Smooth muscle cell (in vitro differentiated cells): ENCODE measurements around the gene ZNF326. TPM values are rescaled to one million over a fixed set of nuclear protein-coding genes. Genes with fewer than 3 reads are reported as not detected.

Experiments used
- DNase-seq: peaks from one replicate; lab custom pipeline; 2025; ENCODE audit not compliant: unreplicated experiment; lab: John Stamatoyannopoulos, UW
- H2AFZ ChIP-seq: fragments of 200-600 bp; sonication (generic); 2 replicates; pipeline ENCODE4 v1.6.0; 2016; ENCODE audit warnings: antibody characterized with exemption, low read depth, mild to moderate bottlenecking
- H3F3A ChIP-seq: fragments of 200-600 bp; sonication (generic); 2 replicates; pipeline ENCODE4 v1.6.0; 2017; ENCODE audit warnings: antibody characterized with exemption, low read depth
- H3K27ac ChIP-seq: fragments of 200-600 bp; sonication (generic); 2 replicates; pipeline ENCODE4 v1.5.1; 2016; ENCODE audit warnings: low read depth, mild to moderate bottlenecking
- H3K27me3 ChIP-seq: fragments of 200-600 bp; sonication (generic); 2 replicates; pipeline ENCODE4 v1.6.1; 2016; ENCODE audit warnings: low read depth, mild to moderate bottlenecking
- H3K36me3 ChIP-seq: fragments of 200-600 bp; sonication (generic); 2 replicates; pipeline ENCODE4 v1.5.1; 2016; ENCODE audit warnings: low read depth
- H3K4me1 ChIP-seq: fragments of 200-600 bp; sonication (generic); 2 replicates; pipeline ENCODE4 v1.5.1; 2016; ENCODE audit warnings: low read depth
- H3K4me2 ChIP-seq: fragments of 200-600 bp; sonication (generic); 2 replicates; pipeline ENCODE4 v1.6.0; 2016; ENCODE audit warnings: mild to moderate bottlenecking
- H3K4me3 ChIP-seq: fragments of 200-600 bp; sonication (generic); 2 replicates; pipeline ENCODE4 v1.5.1; 2016; ENCODE audit warnings: mild to moderate bottlenecking
- H3K79me2 ChIP-seq: fragments of 200-600 bp; sonication (generic); 2 replicates; pipeline ENCODE4 v1.6.0; 2016; ENCODE audit warnings: low read depth, mild to moderate bottlenecking
- H3K9ac ChIP-seq: fragments of 200-600 bp; sonication (generic); 2 replicates; pipeline ENCODE4 v1.6.0; 2016; ENCODE audit warnings: low read depth
- H3K9me3 ChIP-seq: fragments of 200-600 bp; sonication (generic); replicated peaks from 2 replicates; pipeline ENCODE4 v1.5.1; 2016; ENCODE audit warnings: low read depth
- H4K20me1 ChIP-seq: fragments of 200-600 bp; sonication (generic); 2 replicates; pipeline ENCODE4 v1.6.0; 2016; ENCODE audit warnings: low read depth
- WGBS: methylation state at CpG from one replicate; pipeline ENCODE4 v1.1.7; 2016; ENCODE audit warnings: low lambda C conversion rate; 5-methylcytosine and 5-hydroxymethylcytosine counted together
- polyA plus RNA-seq: library from polyadenylated mRNA; unstranded; fragments of >200 nt; fragmentation: Nextera tagmentation; extraction: Ambion mirVana; gene quantifications from 2 replicates; pipeline ENCODE4 v1.2.1, GENCODE V29; 2016
- total RNA-seq: library from RNA; depleted of rRNA; stranded (reverse); fragments of >200 nt; gene quantifications from 2 replicates; pipeline ENCODE4 v1.2.3, GENCODE V29; 2014
- TF ChIP-seq, protein P1 (sequence below): fragments of 200-600 bp; sonication (generic); IDR thresholded peaks from 2 replicates; pipeline ENCODE4 v1.5.1; 2017; ENCODE audit warnings: borderline replicate concordance, mild to moderate bottlenecking, antibody characterized with exemption; ENCODE audit not compliant: insufficient read depth, poor library complexity, severe bottlenecking

The ZNF326 gene
- total and polyA plus RNA-seq, 2 experiments from 2014 or later: 7.7 to 12.8 TPM

DNA sequence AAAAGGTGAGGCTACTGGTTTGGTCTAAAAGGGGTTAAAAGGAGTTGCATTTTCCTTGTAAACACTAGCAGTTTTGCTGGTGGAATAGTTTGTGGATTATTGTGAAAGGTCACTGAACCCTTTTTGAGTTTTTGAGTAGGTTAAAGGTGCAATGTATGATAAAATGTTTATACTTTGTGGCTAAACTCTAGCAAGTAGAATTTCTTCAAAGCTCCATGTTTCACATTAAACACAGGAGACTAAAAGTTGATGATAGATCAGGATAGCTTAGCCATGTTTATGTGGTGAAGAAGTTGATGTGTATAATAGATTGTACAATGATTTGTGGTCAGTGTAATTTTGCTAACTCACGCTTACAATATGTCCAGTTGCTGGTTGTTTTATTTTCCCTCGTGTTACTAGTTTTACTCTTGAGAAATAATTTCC, 13.1 kb downstream of the ZNF326 start:
- H3K79me2 ChIP-seq: peaks cover 55% of the 10 kb centered on the region
- no peak for DNase-seq
- peaks cover 77% of the 10 kb centered on the region for H4K20me1 ChIP-seq
- H3K4me3 ChIP-seq: no peak overlapping the region
- H3K9ac ChIP-seq: no peak overlapping the region
- H3K27me3 ChIP-seq: no peaks in the 10 kb centered on the region
- peaks cover 16% of the 10 kb centered on the region for H3K36me3 ChIP-seq
- no peaks in the 10 kb centered on the region for H3F3A ChIP-seq
- 90% methylated on average over 2 of the region's 2 CpGs for WGBS
- no peaks in the 10 kb centered on the region for H3K9me3 ChIP-seq
- TF ChIP-seq, protein P1, sequence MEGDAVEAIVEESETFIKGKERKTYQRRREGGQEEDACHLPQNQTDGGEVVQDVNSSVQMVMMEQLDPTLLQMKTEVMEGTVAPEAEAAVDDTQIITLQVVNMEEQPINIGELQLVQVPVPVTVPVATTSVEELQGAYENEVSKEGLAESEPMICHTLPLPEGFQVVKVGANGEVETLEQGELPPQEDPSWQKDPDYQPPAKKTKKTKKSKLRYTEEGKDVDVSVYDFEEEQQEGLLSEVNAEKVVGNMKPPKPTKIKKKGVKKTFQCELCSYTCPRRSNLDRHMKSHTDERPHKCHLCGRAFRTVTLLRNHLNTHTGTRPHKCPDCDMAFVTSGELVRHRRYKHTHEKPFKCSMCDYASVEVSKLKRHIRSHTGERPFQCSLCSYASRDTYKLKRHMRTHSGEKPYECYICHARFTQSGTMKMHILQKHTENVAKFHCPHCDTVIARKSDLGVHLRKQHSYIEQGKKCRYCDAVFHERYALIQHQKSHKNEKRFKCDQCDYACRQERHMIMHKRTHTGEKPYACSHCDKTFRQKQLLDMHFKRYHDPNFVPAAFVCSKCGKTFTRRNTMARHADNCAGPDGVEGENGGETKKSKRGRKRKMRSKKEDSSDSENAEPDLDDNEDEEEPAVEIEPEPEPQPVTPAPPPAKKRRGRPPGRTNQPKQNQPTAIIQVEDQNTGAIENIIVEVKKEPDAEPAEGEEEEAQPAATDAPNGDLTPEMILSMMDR: no peak
- no peak overlapping the region for H3K27ac ChIP-seq
- H3K4me1 ChIP-seq: no peaks in the 10 kb centered on the region
- no peak overlapping the region for H2AFZ ChIP-seq
- H3K4me2 ChIP-seq: no peak overlapping the region

- Histone ChIP-seq H3K36me3 (peaks cover 24% of the 10 kb centered on the region), H3K9ac (no peak overlapping the region), H3K79me2 (peaks cover 18% of the 10 kb centered on the region), H3K4me3 (no peak overlapping the region), H3F3A (no peaks in the 10 kb centered on the region), H2AFZ (no peak overlapping the region), H3K4me2 (no peak overlapping the region), H4K20me1 (peaks cover 39% of the 10 kb centered on the region), H3K9me3 (no peaks in the 10 kb centered on the region), H3K4me1 (no peaks in the 10 kb centered on the region), H3K27me3 (no peaks in the 10 kb centered on the region), H3K27ac (no peak overlapping the region)
- 88% methylated on average over 2 of the region's 2 CpGs for WGBS
- no peak for DNase-seq
- TF ChIP-seq, protein P1: no peak
Measured at GRCh38 chr1:90012300-90012699, 17.4 kb downstream of the ZNF326 start.

- H3F3A ChIP-seq: no peaks in the 10 kb centered on the region
- TF ChIP-seq, protein P1: no peak
- no peaks in the 10 kb centered on the region for H3K4me1 ChIP-seq
- H3K27ac ChIP-seq: no peak overlapping the region
- WGBS: 100% methylated on average over 1 of the region's 1 CpG
- no peaks in the 10 kb centered on the region for H4K20me1 ChIP-seq
- peaks cover 58% of the 10 kb centered on the region for H3K36me3 ChIP-seq
- no peak overlapping the region for H3K9ac ChIP-seq
- DNase-seq: no peak
- H3K4me3 ChIP-seq: no peak overlapping the region
- no peaks in the 10 kb centered on the region for H3K79me2 ChIP-seq
- no peak overlapping the region for H2AFZ ChIP-seq
- no peak overlapping the region for H3K4me2 ChIP-seq
- no peaks in the 10 kb centered on the region for H3K9me3 ChIP-seq
- H3K27me3 ChIP-seq: no peaks in the 10 kb centered on the region
Measured at GRCh38 chr1:90023691-90024090, 28.8 kb downstream of the ZNF326 start.

DNA sequence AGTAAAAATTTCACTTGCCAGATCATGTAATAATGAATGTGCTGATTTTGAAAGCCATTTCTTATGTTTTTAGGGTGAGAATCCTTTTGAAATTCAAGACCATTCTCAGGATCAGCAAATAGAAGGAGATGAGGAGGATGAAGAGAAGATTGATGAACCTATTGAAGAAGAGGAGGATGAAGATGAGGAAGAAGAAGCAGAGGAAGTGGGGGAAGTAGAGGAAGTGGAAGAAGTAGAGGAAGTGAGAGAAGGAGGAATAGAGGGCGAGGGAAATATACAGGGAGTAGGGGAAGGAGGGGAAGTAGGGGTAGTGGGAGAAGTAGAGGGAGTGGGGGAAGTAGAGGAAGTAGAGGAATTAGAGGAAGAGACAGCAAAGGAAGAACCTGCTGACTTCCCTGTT, 32.4 kb downstream of the ZNF326 start:
- DNase-seq: no peak
- Histone ChIP-seq H3K79me2 (no peaks in the 10 kb centered on the region), H3K4me2 (no peak overlapping the region), H3F3A (no peaks in the 10 kb centered on the region), H3K4me1 (no peaks in the 10 kb centered on the region), H3K27me3 (no peaks in the 10 kb centered on the region), H4K20me1 (no peaks in the 10 kb centered on the region), H3K9ac (no peak overlapping the region), H3K36me3 (peaks cover 28% of the 10 kb centered on the region), H2AFZ (no peak overlapping the region), H3K4me3 (no peak overlapping the region), H3K9me3 (no peaks in the 10 kb centered on the region), H3K27ac (no peak overlapping the region)
- WGBS: 88% methylated on average over 1 of the region's 1 CpG
- TF ChIP-seq, protein P1: no peak
